GM23338 (cell line): ENCODE results near the gene PXDN.

Source experiments
- CTCF ChIP-seq, 2 experiments: fragments of 200-600 bp in 1 of 2; sonication (generic) in 1 of 2; conservative IDR thresholded peaks; 2 replicates each; pipeline versions ENCODE4 v1.5.1 to v1.6.1; 2016 to 2017; ENCODE audit warnings: antibody characterized with exemption in 2 of 2, low read depth in 2 of 2, mild to moderate bottlenecking in 2 of 2, moderate library complexity in 1 of 2
- EZH2 ChIP-seq: fragments of 200-600 bp; sonication (generic); IDR thresholded peaks from one replicate; pipeline ENCODE4 v1.8.0; 2017; ENCODE audit warnings: antibody characterized with exemption, mild to moderate bottlenecking, low read depth; ENCODE audit not compliant: unreplicated experiment
- JUNB ChIP-seq: IDR thresholded peaks from one replicate; pipeline ENCODE4 v1.6.1; 2016; ENCODE audit warnings: antibody characterized with exemption; ENCODE audit not compliant: unreplicated experiment

GRCh38 chr2:1586251-1586922, 157.9 kb downstream of the PXDN start:
- TF ChIP-seq CTCF (conservative IDR thresholded peaks at IDR 0.05; ENCODE audit: low read depth in 2 of 2) (no peak), EZH2 (no peak), JUNB (no peak)
